Right lung (tissue), 5 donors: ENCODE measurements around the gene ATP8B4. TPM values are rescaled to one million over a fixed set of nuclear protein-coding genes. Genes with fewer than 3 reads are reported as not detected.

Experiments used
- DNase-seq, 2 donors: peaks; one replicate each; pipeline ENCODE4 v3.0.0-alpha.2; 2013
- polyA plus RNA-seq, 5 donors: library from polyadenylated mRNA; unstranded; fragments of 120-200 nt; gene quantifications; one replicate each; pipeline versions ENCODE4 v1.2.1 to v1.2.3, GENCODE V29; 2013; ENCODE audit warnings: inconsistent platforms in 1 of 5, low replicate concordance in 1 of 5; ENCODE audit not compliant: insufficient read length in 5 of 5, insufficient read depth in 1 of 5

Gene ATP8B4
- polyA plus RNA-seq, 5 donors = 1.7 to 3.0 (median 2.2) TPM

- DNase-seq = no peak
Measured at GRCh38 chr15:50061503-50061902, 57.5 kb downstream of the ATP8B4 start.

GRCh38 chr15:50059883-50060282, 59.1 kb downstream of the ATP8B4 start:
- no peak for DNase-seq

GRCh38 chr15:50059203-50059772, 59.7 kb downstream of the ATP8B4 start:
- no peak for DNase-seq

- peak; percentile 41 to 47 for DNase-seq
Measured at GRCh38 chr15:50057905-50058639, 61.0 kb downstream of the ATP8B4 start.

- no peak for DNase-seq
Measured at GRCh38 chr15:50057196-50057595, 61.8 kb downstream of the ATP8B4 start.

- no peak for DNase-seq
Measured at GRCh38 chr15:50055750-50056157, 63.3 kb downstream of the ATP8B4 start.

- DNase-seq = no peak
Measured at GRCh38 chr15:50055332-50055731, 63.7 kb downstream of the ATP8B4 start.

GRCh38 chr15:50053055-50053856, 65.8 kb downstream of the ATP8B4 start:
- DNase-seq = no peak

GRCh38 chr15:50051811-50052419, 67.1 kb downstream of the ATP8B4 start:
- DNase-seq = peak; percentile 55 to 74

- no peak for DNase-seq
Measured at GRCh38 chr15:50050986-50051743, 67.9 kb downstream of the ATP8B4 start.

GRCh38 chr15:50049871-50050270, 69.2 kb downstream of the ATP8B4 start:
- DNase-seq = no peak

- no peak for DNase-seq
Measured at GRCh38 chr15:50046867-50047266, 72.2 kb downstream of the ATP8B4 start.

GRCh38 chr15:50046159-50046558, 72.9 kb downstream of the ATP8B4 start:
- no peak for DNase-seq

- no peak for DNase-seq
Measured at GRCh38 chr15:50044904-50045303, 74.1 kb downstream of the ATP8B4 start.

GRCh38 chr15:50044406-50044805, 74.6 kb downstream of the ATP8B4 start:
- no peak for DNase-seq

GRCh38 chr15:50042775-50043174, 76.3 kb downstream of the ATP8B4 start:
- DNase-seq = no peak

- DNase-seq = no peak
Measured at GRCh38 chr15:50030456-50030855, 88.6 kb downstream of the ATP8B4 start.

GRCh38 chr15:50028326-50028725, 90.7 kb downstream of the ATP8B4 start:
- DNase-seq = no peak

GRCh38 chr15:50024281-50024680, 94.8 kb downstream of the ATP8B4 start:
- peak; percentile 35 to 60 for DNase-seq

- DNase-seq = no peak
Measured at GRCh38 chr15:50018491-50018890, 100.5 kb downstream of the ATP8B4 start.

GRCh38 chr15:50017522-50017921, 101.5 kb downstream of the ATP8B4 start:
- DNase-seq = no peak

- DNase-seq = no peak
Measured at GRCh38 chr15:50016951-50017350, 102.1 kb downstream of the ATP8B4 start.
